ENCODE measurements around the gene PBX2.

DNA sequence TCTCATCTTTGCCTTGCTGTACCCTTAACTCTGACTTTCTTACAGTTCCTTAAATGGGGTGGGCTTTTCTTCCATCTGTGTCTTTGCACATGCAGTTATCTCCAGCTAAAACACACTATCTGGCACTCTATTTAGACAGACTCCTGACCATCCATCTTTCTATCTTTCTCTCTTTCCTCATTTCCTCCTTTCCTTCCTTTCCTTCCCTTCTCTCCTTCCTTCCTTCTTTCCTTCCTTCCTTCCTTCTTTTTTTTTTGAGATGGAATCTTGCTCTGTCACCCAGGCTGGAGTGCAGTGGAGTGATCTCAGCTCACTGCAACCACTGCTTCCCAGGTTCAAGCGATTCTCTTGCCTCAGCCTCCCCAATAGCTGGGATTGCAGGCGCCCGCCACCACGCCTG, 25.6 kb upstream of the PBX2 start:
- TF ChIP-seq, protein P1, sequence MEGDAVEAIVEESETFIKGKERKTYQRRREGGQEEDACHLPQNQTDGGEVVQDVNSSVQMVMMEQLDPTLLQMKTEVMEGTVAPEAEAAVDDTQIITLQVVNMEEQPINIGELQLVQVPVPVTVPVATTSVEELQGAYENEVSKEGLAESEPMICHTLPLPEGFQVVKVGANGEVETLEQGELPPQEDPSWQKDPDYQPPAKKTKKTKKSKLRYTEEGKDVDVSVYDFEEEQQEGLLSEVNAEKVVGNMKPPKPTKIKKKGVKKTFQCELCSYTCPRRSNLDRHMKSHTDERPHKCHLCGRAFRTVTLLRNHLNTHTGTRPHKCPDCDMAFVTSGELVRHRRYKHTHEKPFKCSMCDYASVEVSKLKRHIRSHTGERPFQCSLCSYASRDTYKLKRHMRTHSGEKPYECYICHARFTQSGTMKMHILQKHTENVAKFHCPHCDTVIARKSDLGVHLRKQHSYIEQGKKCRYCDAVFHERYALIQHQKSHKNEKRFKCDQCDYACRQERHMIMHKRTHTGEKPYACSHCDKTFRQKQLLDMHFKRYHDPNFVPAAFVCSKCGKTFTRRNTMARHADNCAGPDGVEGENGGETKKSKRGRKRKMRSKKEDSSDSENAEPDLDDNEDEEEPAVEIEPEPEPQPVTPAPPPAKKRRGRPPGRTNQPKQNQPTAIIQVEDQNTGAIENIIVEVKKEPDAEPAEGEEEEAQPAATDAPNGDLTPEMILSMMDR (IDR thresholded peaks at IDR 0.05; ENCODE audit: low read length): no peak
- no peak for TF ChIP-seq EZH2 (optimal IDR thresholded peaks at IDR 0.05; ENCODE audit: low read depth, low read length)

Measured in MM.1S (cell line).